H9 (cell line): ENCODE measurements around the gene EXOC2. TPM values are rescaled to one million over a fixed set of nuclear protein-coding genes. Genes with fewer than 3 reads are reported as not detected.

Experiments
- DNase-seq: peaks from one replicate; pipeline ENCODE4 v3.0.0-alpha.2; 2017
- H2AFZ ChIP-seq: one replicate; pipeline ENCODE4 v1.6.1; 2013; ENCODE audit warnings: mild to moderate bottlenecking, low read length, control low read depth, moderate library complexity
- H2AK5ac ChIP-seq: 2 replicates; pipeline ENCODE4 v1.6.1; 2013; ENCODE audit warnings: low read length, control low read depth, mixed read lengths; ENCODE audit not compliant: insufficient read length
- H2BK120ac ChIP-seq: one replicate; pipeline ENCODE4 v1.6.1; 2013; ENCODE audit warnings: low read depth, mild to moderate bottlenecking, low read length, control low read depth, inconsistent platforms; ENCODE audit not compliant: poor library complexity, severe bottlenecking
- H2BK12ac ChIP-seq: 2 replicates; pipeline ENCODE4 v1.6.1; 2013; ENCODE audit warnings: low read length, control low read depth, mixed read lengths, low read depth; ENCODE audit not compliant: insufficient read length
- H2BK15ac ChIP-seq: 2 replicates; pipeline ENCODE4 v1.6.1; 2013; ENCODE audit warnings: low read depth, low read length, control low read depth
- H2BK20ac ChIP-seq: one replicate; pipeline ENCODE4 v1.6.1; 2013; ENCODE audit warnings: low read depth, mild to moderate bottlenecking, low read length, control low read depth, inconsistent platforms; ENCODE audit not compliant: poor library complexity, severe bottlenecking
- H2BK5ac ChIP-seq: 2 replicates; pipeline ENCODE4 v1.6.1; 2013; ENCODE audit warnings: low read length, control low read depth, mixed read lengths; ENCODE audit not compliant: insufficient read length
- H3K14ac ChIP-seq: 2 replicates; pipeline ENCODE4 v1.6.1; 2013; ENCODE audit warnings: low read length, control low read depth; ENCODE audit not compliant: insufficient read depth
- H3K18ac ChIP-seq: 2 replicates; pipeline ENCODE4 v1.6.1; 2013; ENCODE audit warnings: low read depth, mild to moderate bottlenecking, mixed read lengths, low read length, control low read depth; ENCODE audit not compliant: insufficient read length
- H3K23ac ChIP-seq: 2 replicates; pipeline ENCODE4 v1.6.1; 2013; ENCODE audit warnings: low read length, control low read depth, mixed read lengths, low read depth; ENCODE audit not compliant: insufficient read length
- H3K23me2 ChIP-seq: 2 replicates; pipeline ENCODE4 v1.6.1; 2013; ENCODE audit warnings: low read depth, mild to moderate bottlenecking, mixed read lengths, low read length, control low read depth; ENCODE audit not compliant: insufficient read length, poor library complexity, severe bottlenecking
- H3K27ac ChIP-seq: 2 replicates; pipeline ENCODE4 v1.5.1; 2013; ENCODE audit warnings: low read length, control low read depth, mixed read lengths, low read depth; ENCODE audit not compliant: insufficient read length
- H3K27me3 ChIP-seq: 2 replicates; pipeline ENCODE4 v1.6.1; 2013; ENCODE audit warnings: low read length, control low read depth, inconsistent platforms; ENCODE audit not compliant: insufficient read depth
- H3K4ac ChIP-seq: 2 replicates; pipeline ENCODE4 v1.6.1; 2013; ENCODE audit warnings: low read depth, mild to moderate bottlenecking, control low read depth, inconsistent platforms, low read length, moderate library complexity
- H3K4me1 ChIP-seq: 2 replicates; pipeline ENCODE4 v1.6.1; 2013; ENCODE audit warnings: low read length, control low read depth, inconsistent platforms; ENCODE audit not compliant: insufficient read depth
- H3K4me2 ChIP-seq: 2 replicates; pipeline ENCODE4 v1.6.1; 2013; ENCODE audit warnings: low read length, control low read depth, mixed read lengths; ENCODE audit not compliant: insufficient read length, insufficient read depth
- H3K56ac ChIP-seq: 2 replicates; pipeline ENCODE4 v1.6.1; 2013; ENCODE audit warnings: low read depth, mild to moderate bottlenecking, mixed read lengths, low read length, control low read depth; ENCODE audit not compliant: insufficient read length
- H3K79me1 ChIP-seq: 2 replicates; pipeline ENCODE4 v1.6.1; 2013; ENCODE audit warnings: low read depth, mild to moderate bottlenecking, moderate library complexity, low read length, control low read depth, inconsistent platforms; ENCODE audit not compliant: insufficient read depth, poor library complexity, severe bottlenecking
- H3K79me2 ChIP-seq: 2 replicates; pipeline ENCODE4 v1.6.1; 2013; ENCODE audit warnings: low read length, control low read depth, inconsistent platforms; ENCODE audit not compliant: insufficient read depth
- H3K9ac ChIP-seq: 2 replicates; pipeline ENCODE4 v1.6.1; 2013; ENCODE audit warnings: low read length, control low read depth, mixed read lengths; ENCODE audit not compliant: insufficient read length; ENCODE audit errors: extremely low read depth
- H3K9me3 ChIP-seq: one replicate; pipeline ENCODE4 v1.6.1; 2013; ENCODE audit warnings: low read depth, low read length, inconsistent platforms; ENCODE audit not compliant: control insufficient read depth
- H3T11ph ChIP-seq: one replicate; pipeline ENCODE4 v1.6.1; 2013; ENCODE audit warnings: mild to moderate bottlenecking, low read length, control low read depth, inconsistent platforms
- H4K20me1 ChIP-seq: one replicate; pipeline ENCODE4 v1.6.1; 2013; ENCODE audit not compliant: control insufficient read depth, insufficient read length, insufficient read depth
- H4K5ac ChIP-seq: 2 replicates; pipeline ENCODE4 v1.6.1; 2013; ENCODE audit warnings: low read depth, mild to moderate bottlenecking, mixed read lengths, low read length, control low read depth; ENCODE audit not compliant: insufficient read length
- H4K8ac ChIP-seq: replicated peaks from 2 replicates; pipeline ENCODE4 v1.6.1; 2013; ENCODE audit warnings: low read length, control low read depth, mixed read lengths, low read depth; ENCODE audit not compliant: insufficient read length
- H4K91ac ChIP-seq: 2 replicates; pipeline ENCODE4 v1.6.1; 2013; ENCODE audit warnings: low read depth, mild to moderate bottlenecking, moderate library complexity, mixed read lengths, low read length, control low read depth; ENCODE audit not compliant: insufficient read length
- H3K27ac Mint-ChIP-seq, 3 experiments: 2 replicates in 2 of 3; 3 replicates in 1 of 3; pipeline ENCODE4 v1.8.0; 2020 to 2021; ENCODE audit warnings: mixed read lengths in 3 of 3, mild to moderate bottlenecking in 1 of 3, moderate library complexity in 1 of 3
- H3K27me3 Mint-ChIP-seq: 2 replicates; pipeline ENCODE4 v1.8.0; 2021; ENCODE audit warnings: low read depth, mild to moderate bottlenecking, moderate library complexity, mixed read lengths
- H3K36me3 Mint-ChIP-seq, 3 experiments: 2 replicates in 2 of 3; 3 replicates in 1 of 3; pipeline ENCODE4 v1.8.0; 2020 to 2021; ENCODE audit warnings: low read depth in 3 of 3, mixed read lengths in 3 of 3; ENCODE audit not compliant: insufficient read depth in 1 of 3
- H3K4me1 Mint-ChIP-seq, 2 experiments: 2 replicates each; pipeline ENCODE4 v1.8.0; 2020; ENCODE audit warnings: mixed read lengths in 2 of 2
- H3K4me3 Mint-ChIP-seq, 2 experiments: 2 replicates in 1 of 2; 3 replicates in 1 of 2; pipeline ENCODE4 v1.8.0; 2020 to 2021; ENCODE audit warnings: mild to moderate bottlenecking in 2 of 2, mixed read lengths in 2 of 2, moderate library complexity in 1 of 2
- H3K9me3 Mint-ChIP-seq, 2 experiments: 2 replicates in 1 of 2; 3 replicates in 1 of 2; pipeline ENCODE4 v1.8.0; 2020; ENCODE audit warnings: mild to moderate bottlenecking in 2 of 2, mixed read lengths in 2 of 2, moderate library complexity in 1 of 2
- WGBS: extraction: QIAGEN DNeasy Blood & Tissue Kit; methylation state at CpG from one replicate; pipeline ENCODE4 v1.1.7; 2013; ENCODE audit warnings: missing lambda C conversion rate, low lambda C conversion rate, mixed read lengths; ENCODE audit not compliant: insufficient read length; ENCODE audit errors: extremely low coverage; 5-methylcytosine and 5-hydroxymethylcytosine counted together
- total RNA-seq: library from RNA; stranded (reverse); gene quantifications from 2 replicates; pipeline ENCODE4 v1.2.1, GENCODE V29; 2021
- TF ChIP-seq, protein P1 (sequence below): fragments of 200-600 bp; sonication (generic); conservative IDR thresholded peaks from 3 replicates; pipeline ENCODE4 v1.8.0; 2021; ENCODE audit warnings: antibody characterized with exemption, mild to moderate bottlenecking

The EXOC2 gene
- total RNA-seq, 1 experiment from 2014 or later = 29.9 TPM

DNA sequence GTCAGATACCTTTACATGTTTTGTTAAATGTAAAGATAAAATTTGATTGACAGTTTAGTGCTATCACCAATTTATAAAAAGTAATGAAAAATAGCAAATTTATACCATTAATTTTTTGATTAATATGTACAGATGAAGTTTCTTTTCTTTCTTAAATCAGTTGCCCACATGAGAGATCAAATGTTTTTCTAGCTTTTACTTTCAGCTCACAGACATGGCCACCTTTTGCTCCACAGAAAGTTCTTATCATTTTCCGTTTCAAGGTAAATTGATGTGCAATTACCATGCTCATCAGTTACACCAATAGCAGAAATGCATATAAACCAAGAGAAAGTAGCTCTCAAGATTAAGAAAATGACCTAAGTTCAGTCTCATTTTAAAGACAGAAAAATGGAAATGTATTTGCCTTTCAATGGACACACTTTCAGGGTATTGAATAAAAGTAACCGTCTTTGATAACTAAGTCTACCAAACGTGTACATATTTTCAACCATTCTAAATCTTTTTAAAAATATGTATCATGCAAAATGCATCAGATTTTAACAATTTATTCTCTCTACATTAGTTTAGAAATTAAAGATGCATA, 16.6 kb upstream of the EXOC2 start:
- no peak overlapping the region for H3K9ac ChIP-seq
- H3K14ac ChIP-seq = no peak overlapping the region
- H2AFZ ChIP-seq = no peak overlapping the region
- Mint-ChIP-seq H3K9me3 (no peaks in the 10 kb centered on the region), H3K4me1 (peaks cover 30 to 41% of the 10 kb centered on the region in 2 experiments), H3K4me3 (no peak overlapping the region), H3K27me3 (peaks cover 19% of the 10 kb centered on the region), H3K27ac (no peak overlapping the region), H3K36me3 (no peaks in the 10 kb centered on the region)
- no peaks in the 10 kb centered on the region for H4K20me1 ChIP-seq
- H3K27me3 ChIP-seq = no peaks in the 10 kb centered on the region
- H3K4ac ChIP-seq = no peak overlapping the region
- no peak for DNase-seq
- H3K4me1 ChIP-seq = peaks cover 7% of the 10 kb centered on the region
- H3K18ac ChIP-seq = no peak overlapping the region
- H3K23me2 ChIP-seq = peaks cover 11% of the 10 kb centered on the region
- TF ChIP-seq, protein P1, sequence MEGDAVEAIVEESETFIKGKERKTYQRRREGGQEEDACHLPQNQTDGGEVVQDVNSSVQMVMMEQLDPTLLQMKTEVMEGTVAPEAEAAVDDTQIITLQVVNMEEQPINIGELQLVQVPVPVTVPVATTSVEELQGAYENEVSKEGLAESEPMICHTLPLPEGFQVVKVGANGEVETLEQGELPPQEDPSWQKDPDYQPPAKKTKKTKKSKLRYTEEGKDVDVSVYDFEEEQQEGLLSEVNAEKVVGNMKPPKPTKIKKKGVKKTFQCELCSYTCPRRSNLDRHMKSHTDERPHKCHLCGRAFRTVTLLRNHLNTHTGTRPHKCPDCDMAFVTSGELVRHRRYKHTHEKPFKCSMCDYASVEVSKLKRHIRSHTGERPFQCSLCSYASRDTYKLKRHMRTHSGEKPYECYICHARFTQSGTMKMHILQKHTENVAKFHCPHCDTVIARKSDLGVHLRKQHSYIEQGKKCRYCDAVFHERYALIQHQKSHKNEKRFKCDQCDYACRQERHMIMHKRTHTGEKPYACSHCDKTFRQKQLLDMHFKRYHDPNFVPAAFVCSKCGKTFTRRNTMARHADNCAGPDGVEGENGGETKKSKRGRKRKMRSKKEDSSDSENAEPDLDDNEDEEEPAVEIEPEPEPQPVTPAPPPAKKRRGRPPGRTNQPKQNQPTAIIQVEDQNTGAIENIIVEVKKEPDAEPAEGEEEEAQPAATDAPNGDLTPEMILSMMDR = no peak
- no peak overlapping the region for H3K4me2 ChIP-seq
- no peak overlapping the region for H4K91ac ChIP-seq
- no peak overlapping the region for H3T11ph ChIP-seq
- no peak overlapping the region for H2BK15ac ChIP-seq
- H2BK20ac ChIP-seq = no peak overlapping the region
- H2BK120ac ChIP-seq = no peak overlapping the region
- H4K5ac ChIP-seq = no peak overlapping the region
- H4K8ac ChIP-seq = no peak overlapping the region
- no peak overlapping the region for H2BK12ac ChIP-seq
- no peak overlapping the region for H3K56ac ChIP-seq
- H3K27ac ChIP-seq = no peak overlapping the region
- no peak overlapping the region for H2AK5ac ChIP-seq
- no peaks in the 10 kb centered on the region for H3K9me3 ChIP-seq
- no peaks in the 10 kb centered on the region for H3K79me1 ChIP-seq
- WGBS = no CpG with 5 or more reads among the region's 3 CpGs
- H2BK5ac ChIP-seq = no peak overlapping the region
- no peaks in the 10 kb centered on the region for H3K79me2 ChIP-seq
- no peak overlapping the region for H3K23ac ChIP-seq
